HL-60 (cell line): ENCODE results near the gene BPHL.
"Not testable (repeated sequence)": the region's sequence is repeated elsewhere in the genome, so short reads cannot be mapped to it uniquely, and the experiment has no call there.

Experiments
- DNase-seq, 2 experiments: peaks; one replicate each; pipeline ENCODE4 v3.0.0-alpha.2; 2010 to 2020; ENCODE audit warnings: low read depth in 1 of 2, low spot score in 1 of 2
- H3K27ac ChIP-seq: fragments of 250-450 bp; sonication (Bioruptor Pico); replicated peaks from 2 replicates; pipeline ENCODE4 v1.5.1; 2020; ENCODE audit warnings: mild to moderate bottlenecking, moderate library complexity
- H3K27me3 ChIP-seq: fragments of 250-450 bp; sonication (Bioruptor Pico); 2 replicates; pipeline ENCODE4 v1.5.1; 2021; ENCODE audit warnings: mild to moderate bottlenecking, moderate library complexity; ENCODE audit not compliant: insufficient read depth, poor library complexity, severe bottlenecking
- H3K4me3 ChIP-seq: replicated peaks from 2 replicates; pipeline ENCODE4 v1.5.1; 2011; ENCODE audit warnings: mild to moderate bottlenecking, control low read depth, low read length; ENCODE audit not compliant: insufficient read depth
- GABPA ChIP-seq: IDR thresholded peaks from 2 replicates; pipeline ENCODE4 v1.6.1; 2012; ENCODE audit warnings: low read depth
- POLR2AphosphoS5 ChIP-seq: IDR thresholded peaks from 2 replicates; pipeline ENCODE4 v1.6.1; 2012; ENCODE audit warnings: low read depth
- SPI1 ChIP-seq: IDR thresholded peaks from 2 replicates; pipeline ENCODE4 v1.6.1; 2012; ENCODE audit warnings: low read depth, mild to moderate bottlenecking, borderline replicate concordance
- TF ChIP-seq, protein P1 (sequence below): IDR thresholded peaks from 2 replicates; pipeline ENCODE4 v1.6.1; 2012; ENCODE audit warnings: low read depth; ENCODE audit not compliant: insufficient replicate concordance
- TF ChIP-seq, protein P2 (sequence below): IDR thresholded peaks from one replicate; pipeline ENCODE4 v1.5.1; 2011; ENCODE audit warnings: low read length, control low read depth, inconsistent platforms; ENCODE audit not compliant: insufficient read depth

Gene BPHL

DNA sequence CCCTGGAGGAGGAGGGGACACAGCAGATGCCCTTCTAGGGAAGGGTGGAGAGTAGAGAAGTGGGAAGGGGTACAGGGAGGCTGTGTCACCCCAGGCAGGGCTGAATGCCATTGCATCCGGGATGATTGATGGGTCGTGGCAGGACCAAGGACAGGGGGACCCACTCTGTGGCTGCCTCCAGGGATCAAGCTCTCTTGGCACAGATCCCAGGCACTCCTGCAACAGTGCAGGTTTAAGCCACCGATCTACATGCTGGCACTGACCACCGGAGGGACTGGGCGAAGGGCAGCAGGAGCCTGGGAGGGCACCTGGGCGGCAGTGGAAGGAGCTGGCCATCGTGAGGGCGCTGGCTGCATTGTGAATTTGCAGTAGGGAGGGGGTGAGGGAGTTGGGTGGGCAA lies 61.4 kb downstream of the BPHL start:
- TF ChIP-seq, protein P1, sequence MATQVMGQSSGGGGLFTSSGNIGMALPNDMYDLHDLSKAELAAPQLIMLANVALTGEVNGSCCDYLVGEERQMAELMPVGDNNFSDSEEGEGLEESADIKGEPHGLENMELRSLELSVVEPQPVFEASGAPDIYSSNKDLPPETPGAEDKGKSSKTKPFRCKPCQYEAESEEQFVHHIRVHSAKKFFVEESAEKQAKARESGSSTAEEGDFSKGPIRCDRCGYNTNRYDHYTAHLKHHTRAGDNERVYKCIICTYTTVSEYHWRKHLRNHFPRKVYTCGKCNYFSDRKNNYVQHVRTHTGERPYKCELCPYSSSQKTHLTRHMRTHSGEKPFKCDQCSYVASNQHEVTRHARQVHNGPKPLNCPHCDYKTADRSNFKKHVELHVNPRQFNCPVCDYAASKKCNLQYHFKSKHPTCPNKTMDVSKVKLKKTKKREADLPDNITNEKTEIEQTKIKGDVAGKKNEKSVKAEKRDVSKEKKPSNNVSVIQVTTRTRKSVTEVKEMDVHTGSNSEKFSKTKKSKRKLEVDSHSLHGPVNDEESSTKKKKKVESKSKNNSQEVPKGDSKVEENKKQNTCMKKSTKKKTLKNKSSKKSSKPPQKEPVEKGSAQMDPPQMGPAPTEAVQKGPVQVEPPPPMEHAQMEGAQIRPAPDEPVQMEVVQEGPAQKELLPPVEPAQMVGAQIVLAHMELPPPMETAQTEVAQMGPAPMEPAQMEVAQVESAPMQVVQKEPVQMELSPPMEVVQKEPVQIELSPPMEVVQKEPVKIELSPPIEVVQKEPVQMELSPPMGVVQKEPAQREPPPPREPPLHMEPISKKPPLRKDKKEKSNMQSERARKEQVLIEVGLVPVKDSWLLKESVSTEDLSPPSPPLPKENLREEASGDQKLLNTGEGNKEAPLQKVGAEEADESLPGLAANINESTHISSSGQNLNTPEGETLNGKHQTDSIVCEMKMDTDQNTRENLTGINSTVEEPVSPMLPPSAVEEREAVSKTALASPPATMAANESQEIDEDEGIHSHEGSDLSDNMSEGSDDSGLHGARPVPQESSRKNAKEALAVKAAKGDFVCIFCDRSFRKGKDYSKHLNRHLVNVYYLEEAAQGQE = peak; percentile 72
- not testable (repeated sequence) for DNase-seq, H3K4me3 ChIP-seq, H3K27ac ChIP-seq, H3K27me3 ChIP-seq

DNA sequence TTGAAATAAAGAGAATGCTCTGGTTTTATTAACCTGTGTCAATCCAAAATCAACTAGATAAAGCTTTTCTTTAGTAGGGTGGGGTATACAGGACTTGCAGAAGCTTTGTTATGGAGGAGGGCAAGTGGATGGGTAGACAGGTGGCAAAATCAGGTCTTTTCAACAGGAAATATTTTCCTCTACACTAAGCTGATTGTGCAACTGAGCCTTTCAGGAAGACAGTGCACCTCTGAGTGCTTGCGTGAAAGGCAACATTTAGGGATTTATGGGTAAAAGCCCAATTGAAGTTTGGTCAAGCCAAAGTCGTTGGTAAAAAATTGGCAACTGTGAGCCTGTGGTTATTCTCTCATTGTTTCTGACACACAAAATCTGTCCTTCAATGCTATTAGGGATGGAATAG lies 62.6 kb downstream of the BPHL start:
- Histone ChIP-seq H3K27ac (no peak overlapping the region), H3K27me3 (no peaks in the 10 kb centered on the region), H3K4me3 (no peak overlapping the region)
- no peak for DNase-seq
- no peak for TF ChIP-seq POLR2AphosphoS5
- TF ChIP-seq, protein P2, sequence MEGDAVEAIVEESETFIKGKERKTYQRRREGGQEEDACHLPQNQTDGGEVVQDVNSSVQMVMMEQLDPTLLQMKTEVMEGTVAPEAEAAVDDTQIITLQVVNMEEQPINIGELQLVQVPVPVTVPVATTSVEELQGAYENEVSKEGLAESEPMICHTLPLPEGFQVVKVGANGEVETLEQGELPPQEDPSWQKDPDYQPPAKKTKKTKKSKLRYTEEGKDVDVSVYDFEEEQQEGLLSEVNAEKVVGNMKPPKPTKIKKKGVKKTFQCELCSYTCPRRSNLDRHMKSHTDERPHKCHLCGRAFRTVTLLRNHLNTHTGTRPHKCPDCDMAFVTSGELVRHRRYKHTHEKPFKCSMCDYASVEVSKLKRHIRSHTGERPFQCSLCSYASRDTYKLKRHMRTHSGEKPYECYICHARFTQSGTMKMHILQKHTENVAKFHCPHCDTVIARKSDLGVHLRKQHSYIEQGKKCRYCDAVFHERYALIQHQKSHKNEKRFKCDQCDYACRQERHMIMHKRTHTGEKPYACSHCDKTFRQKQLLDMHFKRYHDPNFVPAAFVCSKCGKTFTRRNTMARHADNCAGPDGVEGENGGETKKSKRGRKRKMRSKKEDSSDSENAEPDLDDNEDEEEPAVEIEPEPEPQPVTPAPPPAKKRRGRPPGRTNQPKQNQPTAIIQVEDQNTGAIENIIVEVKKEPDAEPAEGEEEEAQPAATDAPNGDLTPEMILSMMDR = no peak
- TF ChIP-seq, protein P1 = no peak
- TF ChIP-seq SPI1 = no peak
- no peak for TF ChIP-seq GABPA

DNA sequence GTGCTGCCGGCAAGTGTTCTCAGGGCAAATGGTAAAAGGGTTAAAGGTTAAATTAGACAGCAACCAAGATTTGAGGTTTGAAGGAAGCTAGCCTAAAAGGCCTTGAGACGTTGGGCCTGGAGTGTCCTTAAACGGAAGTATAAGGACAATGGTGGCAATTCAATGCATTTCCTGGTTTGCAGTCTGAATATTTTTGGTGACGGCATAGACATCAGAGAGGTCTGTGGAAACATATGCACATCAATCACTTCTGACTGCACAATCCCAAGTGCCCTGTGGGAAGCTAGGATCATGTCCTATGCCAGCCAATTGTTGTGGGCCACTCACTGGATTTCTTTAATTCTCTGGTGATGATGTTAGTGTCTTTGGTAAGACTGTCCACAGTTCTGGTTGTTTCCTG lies 64.6 kb downstream of the BPHL start:
- no peak for DNase-seq
- H3K4me3 ChIP-seq = no peak overlapping the region
- TF ChIP-seq GABPA = no peak
- no peak for TF ChIP-seq POLR2AphosphoS5
- no peak for TF ChIP-seq SPI1
- TF ChIP-seq, protein P2 = no peak
- TF ChIP-seq, protein P1 = no peak
- H3K27ac ChIP-seq = no peak overlapping the region
- H3K27me3 ChIP-seq = no peaks in the 10 kb centered on the region

DNA sequence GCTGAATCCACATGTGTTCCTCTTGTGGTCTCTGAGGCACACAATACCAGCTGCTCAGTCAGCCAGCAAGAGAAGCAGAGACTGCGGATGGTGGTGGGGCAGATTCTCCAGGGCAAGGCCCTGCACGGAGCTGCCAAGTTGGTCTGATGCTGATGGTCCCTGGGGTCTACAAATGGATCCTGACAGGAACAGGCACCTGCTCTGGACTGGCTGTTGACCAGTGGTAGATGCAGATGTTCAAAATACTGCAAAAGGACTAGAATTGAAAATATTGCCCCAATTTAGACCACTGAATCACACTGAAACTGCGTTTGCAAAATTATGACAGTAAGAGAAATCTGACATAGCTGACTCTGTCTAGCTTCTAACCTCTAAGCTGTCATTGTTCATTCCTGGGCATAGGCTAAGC lies 68.5 kb downstream of the BPHL start:
- Histone ChIP-seq H3K27me3 (no peaks in the 10 kb centered on the region), H3K4me3 (no peak overlapping the region), H3K27ac (no peak overlapping the region)
- TF ChIP-seq, protein P2 = no peak
- TF ChIP-seq POLR2AphosphoS5 (no peak), GABPA (no peak), SPI1 (no peak)
- TF ChIP-seq, protein P1 = no peak
- DNase-seq = no peak
